Measurements from ENCODE around the gene STARD3NL.
"Not testable (repeated sequence)": the region's sequence is repeated elsewhere in the genome, so short reads cannot be mapped to it uniquely, and the experiment has no call there.

The STARD3NL gene

GRCh38 chr7:38215115-38215514 lies 37.1 kb downstream of the STARD3NL start:
- no peak for DNase-seq
- intact Hi-C loops (cut with DNase I) = loop anchor here (10.0 kb wide), 1 partner anchor 310 kb away; no protein-coding TSS in a partner anchor

GRCh38 chr7:38215735-38216670 lies 38.0 kb downstream of the STARD3NL start:
- peak; percentile 53 to 93 (median 78) for DNase-seq
- intact Hi-C loops (cut with DNase I) = loop anchor here (10.0 kb wide), 1 partner anchor 311 kb away; no protein-coding TSS in a partner anchor

GRCh38 chr7:38217672-38218071 lies 39.6 kb downstream of the STARD3NL start:
- DNase-seq = peak in 2 of 42 donors; percentile 8 to 44
- intact Hi-C loops (cut with DNase I) = loop anchor here (10.0 kb wide), 1 partner anchor 313 kb away; no protein-coding TSS in a partner anchor

- DNase-seq = no peak
- intact Hi-C loops (cut with DNase I) = loop anchor here (5.0 to 10.0 kb wide), 2 partner anchors 104 to 113 kb away; no protein-coding TSS in a partner anchor
Observed at GRCh38 chr7:38220452-38220851, 42.4 kb downstream of the STARD3NL start.

GRCh38 chr7:38222481-38223096 lies 44.5 kb downstream of the STARD3NL start:
- DNase-seq = peak in 10 of 42 donors; percentile 19 to 69 (median 45)

GRCh38 chr7:38223306-38223705 lies 45.3 kb downstream of the STARD3NL start:
- no peak for DNase-seq
- intact Hi-C loops (cut with DNase I) = loop anchor here (5.0 to 10.0 kb wide), 2 partner anchors 101 to 116 kb away; no protein-coding TSS in a partner anchor

More at GRCh38 chr7:38222481-38223096, 44.5 kb downstream of the STARD3NL start:
- intact Hi-C loops (cut with DNase I) = loop anchor here (5.0 to 10.0 kb wide), 2 partner anchors 102 to 115 kb away; no protein-coding TSS in a partner anchor

- intact Hi-C loops (cut with DNase I) = loop anchor here (5.0 to 10.0 kb wide), 2 partner anchors 100 to 117 kb away; no protein-coding TSS in a partner anchor
- no peak for DNase-seq
Observed at GRCh38 chr7:38224392-38224791, 46.3 kb downstream of the STARD3NL start.

GRCh38 chr7:38229386-38229785 lies 51.3 kb downstream of the STARD3NL start:
- DNase-seq = peak in 9 of 42 donors; percentile 6 to 58 (median 21)
- intact Hi-C loops (cut with DNase I) = loop anchor here (10.0 kb wide), 1 partner anchor 95 kb away; no protein-coding TSS in a partner anchor

- DNase-seq = peak in 1 of 42 donors; percentile 36
- intact Hi-C loops (cut with DNase I) = loop anchor here (10.0 kb wide), 1 partner anchor 95 kb away; no protein-coding TSS in a partner anchor
Observed at GRCh38 chr7:38229884-38230642, 52.0 kb downstream of the STARD3NL start.

- intact Hi-C loops (cut with DNase I) = no loop called here
- no peak for DNase-seq
Observed at GRCh38 chr7:38232502-38233366, 54.7 kb downstream of the STARD3NL start.

GRCh38 chr7:38234759-38235158 lies 56.7 kb downstream of the STARD3NL start:
- intact Hi-C loops (cut with DNase I); DNase-seq: not testable (repeated sequence)

- DNase-seq = no peak
- intact Hi-C loops (cut with DNase I) = no loop called here
Observed at GRCh38 chr7:38235606-38236005, 57.6 kb downstream of the STARD3NL start.

GRCh38 chr7:38239129-38239528 lies 61.1 kb downstream of the STARD3NL start:
- DNase-seq; intact Hi-C loops (cut with DNase I): not testable (repeated sequence)

- intact Hi-C loops (cut with DNase I) = no loop called here
- DNase-seq = no peak
Observed at GRCh38 chr7:38241071-38241470, 63.0 kb downstream of the STARD3NL start.

GRCh38 chr7:38242814-38243213 lies 64.8 kb downstream of the STARD3NL start:
- DNase-seq = no peak
- intact Hi-C loops (cut with DNase I) = no loop called here

- intact Hi-C loops (cut with DNase I); DNase-seq: not testable (repeated sequence)
Observed at GRCh38 chr7:38243345-38243744, 65.3 kb downstream of the STARD3NL start.

- no peak for DNase-seq
- intact Hi-C loops (cut with DNase I) = no loop called here
Observed at GRCh38 chr7:38244516-38244915, 66.5 kb downstream of the STARD3NL start.

Data from head of caudate nucleus (tissue), 42 donors.